ENCODE results near the gene MAP1A.

DNA sequence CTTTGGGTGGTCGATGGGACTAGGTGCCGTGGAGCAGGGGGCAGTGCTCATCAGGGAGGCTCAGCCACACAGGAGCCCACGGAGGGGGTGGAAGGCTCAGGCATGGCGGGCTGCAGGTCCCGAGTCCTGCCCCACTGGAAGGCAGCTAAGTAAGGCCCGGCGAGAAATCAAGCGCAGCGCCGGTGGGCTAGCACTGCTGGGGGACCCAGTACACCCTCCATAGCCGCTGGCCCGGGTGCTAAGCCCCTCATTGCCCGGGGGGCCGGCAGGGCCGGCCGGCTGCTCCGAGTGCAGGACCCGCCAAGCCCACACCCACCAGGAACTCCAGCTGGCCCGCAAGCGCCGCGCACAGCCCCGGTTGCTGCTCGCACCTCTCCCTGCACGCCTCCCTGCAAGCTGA is 43.5 kb upstream of the MAP1A start:
- TF ChIP-seq, protein P1, sequence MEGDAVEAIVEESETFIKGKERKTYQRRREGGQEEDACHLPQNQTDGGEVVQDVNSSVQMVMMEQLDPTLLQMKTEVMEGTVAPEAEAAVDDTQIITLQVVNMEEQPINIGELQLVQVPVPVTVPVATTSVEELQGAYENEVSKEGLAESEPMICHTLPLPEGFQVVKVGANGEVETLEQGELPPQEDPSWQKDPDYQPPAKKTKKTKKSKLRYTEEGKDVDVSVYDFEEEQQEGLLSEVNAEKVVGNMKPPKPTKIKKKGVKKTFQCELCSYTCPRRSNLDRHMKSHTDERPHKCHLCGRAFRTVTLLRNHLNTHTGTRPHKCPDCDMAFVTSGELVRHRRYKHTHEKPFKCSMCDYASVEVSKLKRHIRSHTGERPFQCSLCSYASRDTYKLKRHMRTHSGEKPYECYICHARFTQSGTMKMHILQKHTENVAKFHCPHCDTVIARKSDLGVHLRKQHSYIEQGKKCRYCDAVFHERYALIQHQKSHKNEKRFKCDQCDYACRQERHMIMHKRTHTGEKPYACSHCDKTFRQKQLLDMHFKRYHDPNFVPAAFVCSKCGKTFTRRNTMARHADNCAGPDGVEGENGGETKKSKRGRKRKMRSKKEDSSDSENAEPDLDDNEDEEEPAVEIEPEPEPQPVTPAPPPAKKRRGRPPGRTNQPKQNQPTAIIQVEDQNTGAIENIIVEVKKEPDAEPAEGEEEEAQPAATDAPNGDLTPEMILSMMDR (IDR thresholded peaks at IDR 0.05): no peak
- no peak for TF ChIP-seq EZH2 (IDR thresholded peaks at IDR 0.05; ENCODE audit: borderline replicate concordance, insufficient read depth, low read depth, low read length, poor library complexity, severe bottlenecking)

Data from B cell (primary cell).